Measurements from ENCODE around the gene FRMPD1. TPM values are rescaled to one million over a fixed set of nuclear protein-coding genes. Genes with fewer than 3 reads are reported as not detected.

The FRMPD1 gene
- total and polyA plus RNA-seq, 12 donors = 0.07 to 0.78 (median 0.18) TPM; not detected in 4

GRCh38 chr9:37694355-37694754 lies 43.6 kb downstream of the FRMPD1 start:
- H3K4me3 ChIP-seq = no peak overlapping the region
- no peak for TF ChIP-seq POLR2A (IDR thresholded peaks at IDR 0.05)
- TF ChIP-seq, protein P1, sequence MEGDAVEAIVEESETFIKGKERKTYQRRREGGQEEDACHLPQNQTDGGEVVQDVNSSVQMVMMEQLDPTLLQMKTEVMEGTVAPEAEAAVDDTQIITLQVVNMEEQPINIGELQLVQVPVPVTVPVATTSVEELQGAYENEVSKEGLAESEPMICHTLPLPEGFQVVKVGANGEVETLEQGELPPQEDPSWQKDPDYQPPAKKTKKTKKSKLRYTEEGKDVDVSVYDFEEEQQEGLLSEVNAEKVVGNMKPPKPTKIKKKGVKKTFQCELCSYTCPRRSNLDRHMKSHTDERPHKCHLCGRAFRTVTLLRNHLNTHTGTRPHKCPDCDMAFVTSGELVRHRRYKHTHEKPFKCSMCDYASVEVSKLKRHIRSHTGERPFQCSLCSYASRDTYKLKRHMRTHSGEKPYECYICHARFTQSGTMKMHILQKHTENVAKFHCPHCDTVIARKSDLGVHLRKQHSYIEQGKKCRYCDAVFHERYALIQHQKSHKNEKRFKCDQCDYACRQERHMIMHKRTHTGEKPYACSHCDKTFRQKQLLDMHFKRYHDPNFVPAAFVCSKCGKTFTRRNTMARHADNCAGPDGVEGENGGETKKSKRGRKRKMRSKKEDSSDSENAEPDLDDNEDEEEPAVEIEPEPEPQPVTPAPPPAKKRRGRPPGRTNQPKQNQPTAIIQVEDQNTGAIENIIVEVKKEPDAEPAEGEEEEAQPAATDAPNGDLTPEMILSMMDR (IDR thresholded peaks at IDR 0.05) = no peak

DNA sequence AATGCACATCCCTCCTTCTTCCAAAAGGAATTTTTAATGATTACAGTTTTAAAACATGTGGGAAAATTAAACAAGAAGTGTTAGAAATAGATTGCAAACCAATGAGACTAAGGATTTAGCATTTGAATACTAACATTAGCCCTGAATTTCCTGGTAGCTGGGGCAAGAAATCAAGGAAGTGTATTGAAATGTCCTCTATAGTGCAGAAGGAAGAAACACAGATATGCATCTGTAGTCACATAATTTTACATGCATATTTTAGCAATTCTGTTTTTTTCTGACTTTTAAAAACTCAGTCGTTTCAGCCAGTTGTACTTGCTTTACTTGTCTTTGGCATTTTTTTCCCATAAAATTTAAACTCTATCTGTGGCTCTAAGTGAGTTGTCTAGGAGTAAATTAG lies 45.8 kb downstream of the FRMPD1 start:
- no peak overlapping the region for H3K27ac ChIP-seq
- intact Hi-C loops (cut with DNase I) = no loop called here
- no peak for TF ChIP-seq POLR2A (IDR thresholded peaks at IDR 0.05)
- TF ChIP-seq, protein P1 (IDR thresholded peaks at IDR 0.05) = no peak
- no peaks in the 10 kb centered on the region for H3K9me3 ChIP-seq (replicated peaks in 1 of 3)
- peaks cover 5% of the 10 kb centered on the region for H3K27me3 ChIP-seq
- no peaks in the 10 kb centered on the region for H3K4me1 ChIP-seq (replicated peaks in 1 of 2)
- H3K4me3 ChIP-seq = no peak overlapping the region
- no peaks in the 10 kb centered on the region for H3K36me3 ChIP-seq (replicated peaks in 1 of 2)
- WGBS, 4 donors = 51 to 55% (median 52%) methylated on average over 1 of the region's 1 CpG
- no peak for DNase-seq

More at GRCh38 chr9:37694355-37694754, 43.6 kb downstream of the FRMPD1 start:
- 84 to 90% (median 87%) methylated on average over 5 of the region's 5 CpGs for WGBS, 4 donors
- no peaks in the 10 kb centered on the region for H3K36me3 ChIP-seq (replicated peaks in 1 of 2)
- peaks cover 5% of the 10 kb centered on the region for H3K27me3 ChIP-seq
- no peaks in the 10 kb centered on the region for H3K9me3 ChIP-seq (replicated peaks in 1 of 3)
- intact Hi-C loops (cut with DNase I) = no loop called here
- DNase-seq = no peak
- H3K27ac ChIP-seq = no peak overlapping the region
- no peaks in the 10 kb centered on the region for H3K4me1 ChIP-seq (replicated peaks in 1 of 2)

DNA sequence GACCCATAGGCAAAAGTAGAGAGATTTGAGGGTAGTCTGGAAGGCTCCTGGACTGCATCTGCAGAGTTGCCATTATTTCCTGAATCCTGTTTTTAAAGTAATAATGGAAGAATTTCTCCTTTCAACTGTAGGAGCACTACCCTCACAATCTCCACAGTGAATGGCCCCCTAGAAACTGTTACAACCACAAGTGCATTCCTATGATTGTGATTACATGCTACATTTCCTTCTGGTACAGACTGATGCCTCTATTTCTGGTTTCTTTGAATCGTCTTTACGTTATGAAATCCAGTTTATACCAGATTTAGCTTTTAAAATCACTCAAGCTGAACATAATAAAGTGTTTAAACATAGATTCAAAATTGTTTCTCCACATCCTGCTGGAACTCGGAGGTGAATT lies 49.4 kb downstream of the FRMPD1 start:
- H3K27me3 ChIP-seq = peaks cover 1% of the 10 kb centered on the region
- DNase-seq = no peak
- no peak for TF ChIP-seq POLR2A (IDR thresholded peaks at IDR 0.05)
- TF ChIP-seq, protein P1 (IDR thresholded peaks at IDR 0.05) = no peak
- H3K4me3 ChIP-seq = no peak overlapping the region
- intact Hi-C loops (cut with DNase I) = no loop called here
- 58 to 79% (median 71%) methylated on average over 3 of the region's 3 CpGs for WGBS, 4 donors
- H3K4me1 ChIP-seq (replicated peaks in 1 of 2) = no peaks in the 10 kb centered on the region
- no peak overlapping the region for H3K27ac ChIP-seq
- no peaks in the 10 kb centered on the region for H3K9me3 ChIP-seq (replicated peaks in 1 of 3)
- no peaks in the 10 kb centered on the region for H3K36me3 ChIP-seq (replicated peaks in 1 of 2)

DNA sequence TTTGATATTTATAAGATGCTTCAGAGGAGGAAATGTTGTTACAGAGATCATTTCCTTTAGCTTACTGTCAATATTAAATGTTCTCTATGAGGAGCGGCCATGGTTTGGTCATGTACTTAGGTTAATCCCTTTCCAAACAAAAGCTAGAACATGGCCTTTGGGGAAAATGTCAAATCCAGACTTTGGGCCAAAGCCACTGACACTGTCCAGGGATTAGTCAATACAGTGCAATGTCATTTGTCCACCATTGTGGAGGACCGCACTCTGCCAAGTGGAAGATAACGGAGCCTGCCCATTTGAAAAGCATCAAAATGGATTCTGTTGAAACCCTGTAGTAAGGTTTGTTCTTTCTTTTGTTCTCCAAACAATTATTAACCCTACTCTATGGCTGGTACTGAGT lies 50.1 kb downstream of the FRMPD1 start:
- no peak for DNase-seq
- intact Hi-C loops (cut with DNase I) = no loop called here
- WGBS, 4 donors = 91 to 96% (median 95%) methylated on average over 3 of the region's 3 CpGs

More for the DNA sequence above, 50.1 kb downstream of the FRMPD1 start:
- no peaks in the 10 kb centered on the region for H3K36me3 ChIP-seq (replicated peaks in 1 of 2)
- H3K9me3 ChIP-seq (replicated peaks in 1 of 3) = no peaks in the 10 kb centered on the region
- no peaks in the 10 kb centered on the region for H3K27me3 ChIP-seq
- H3K27ac ChIP-seq = no peak overlapping the region
- no peak for TF ChIP-seq POLR2A (IDR thresholded peaks at IDR 0.05)
- TF ChIP-seq, protein P1 (IDR thresholded peaks at IDR 0.05) = no peak
- H3K4me1 ChIP-seq (replicated peaks in 1 of 2) = no peaks in the 10 kb centered on the region
- H3K4me3 ChIP-seq = no peak overlapping the region

Data from adrenal gland (tissue), 12 donors.